Measurements from ENCODE around the gene TM2D3. TPM values are rescaled to one million over a fixed set of nuclear protein-coding genes. Genes with fewer than 3 reads are reported as not detected.

TM2D3 gene
- total RNA-seq, 2 experiments from 2014 or later, result 43.2 to 51.6 TPM

- H3K27me3 Mint-ChIP-seq, result no peaks in the 10 kb centered on the region
- H3K27ac Mint-ChIP-seq, result no peak overlapping the region
- H3K4me3 Mint-ChIP-seq, result no peak overlapping the region
- ATAC-seq (no peak), DNase-seq (no peak)
- no peaks in the 10 kb centered on the region for H3K9me3 Mint-ChIP-seq (ENCODE audit: low read depth)
- CTCF ChIA-PET, result no interaction called here
- H3K36me3 Mint-ChIP-seq, result no peaks in the 10 kb centered on the region
- no peaks in the 10 kb centered on the region for H3K4me1 Mint-ChIP-seq
These were observed 37.4 kb downstream of the TM2D3 start for GRCh38 chr15:101614761-101615160.

GRCh38 chr15:101614001-101614585 lies 38.1 kb downstream of the TM2D3 start:
- H3K27ac Mint-ChIP-seq, result no peak overlapping the region
- CTCF ChIA-PET, result no interaction called here
- H3K36me3 Mint-ChIP-seq, result no peaks in the 10 kb centered on the region
- no peaks in the 10 kb centered on the region for H3K4me1 Mint-ChIP-seq
- H3K4me3 Mint-ChIP-seq, result no peak overlapping the region
- no peak for ATAC-seq
- no peak for DNase-seq
- H3K9me3 Mint-ChIP-seq (ENCODE audit: low read depth), result no peaks in the 10 kb centered on the region
- H3K27me3 Mint-ChIP-seq, result no peaks in the 10 kb centered on the region

- CTCF ChIA-PET, result no interaction called here
These were observed 38.8 kb downstream of the TM2D3 start for GRCh38 chr15:101613130-101614000.

GRCh38 chr15:101612676-101613075 lies 39.5 kb downstream of the TM2D3 start:
- H3K36me3 Mint-ChIP-seq, result no peaks in the 10 kb centered on the region
- CTCF ChIA-PET, result no interaction called here

More at GRCh38 chr15:101613130-101614000, 38.8 kb downstream of the TM2D3 start:
- ATAC-seq (no peak), DNase-seq (no peak)
- Mint-ChIP-seq H3K9me3 (ENCODE audit: low read depth) (no peaks in the 10 kb centered on the region), H3K36me3 (no peaks in the 10 kb centered on the region), H3K4me3 (no peak overlapping the region), H3K27me3 (no peaks in the 10 kb centered on the region), H3K27ac (no peak overlapping the region), H3K4me1 (no peaks in the 10 kb centered on the region)

GRCh38 chr15:101611580-101612299 lies 40.4 kb downstream of the TM2D3 start:
- Mint-ChIP-seq H3K4me3 (no peak overlapping the region), H3K27ac (no peak overlapping the region), H3K4me1 (no peaks in the 10 kb centered on the region), H3K27me3 (no peaks in the 10 kb centered on the region), H3K9me3 (ENCODE audit: low read depth) (no peaks in the 10 kb centered on the region), H3K36me3 (no peaks in the 10 kb centered on the region)
- ATAC-seq (no peak), DNase-seq (no peak)
- CTCF ChIA-PET, result no interaction called here

More at GRCh38 chr15:101612676-101613075, 39.5 kb downstream of the TM2D3 start:
- DNase-seq, result no peak
- no peaks in the 10 kb centered on the region for H3K4me1 Mint-ChIP-seq
- no peak for ATAC-seq
- H3K27me3 Mint-ChIP-seq, result no peaks in the 10 kb centered on the region
- no peaks in the 10 kb centered on the region for H3K9me3 Mint-ChIP-seq (ENCODE audit: low read depth)
- H3K27ac Mint-ChIP-seq, result no peak overlapping the region
- no peak overlapping the region for H3K4me3 Mint-ChIP-seq

GRCh38 chr15:101611007-101611406 lies 41.2 kb downstream of the TM2D3 start:
- Mint-ChIP-seq H3K36me3 (no peaks in the 10 kb centered on the region), H3K27ac (no peak overlapping the region), H3K9me3 (ENCODE audit: low read depth) (no peaks in the 10 kb centered on the region), H3K27me3 (no peaks in the 10 kb centered on the region), H3K4me1 (no peaks in the 10 kb centered on the region), H3K4me3 (no peak overlapping the region)
- CTCF ChIA-PET, result no interaction called here
- ATAC-seq, result no peak
- DNase-seq, result no peak

GRCh38 chr15:101610611-101611000 lies 41.6 kb downstream of the TM2D3 start:
- Mint-ChIP-seq H3K4me3 (no peak overlapping the region), H3K27me3 (no peaks in the 10 kb centered on the region), H3K27ac (no peak overlapping the region), H3K36me3 (no peaks in the 10 kb centered on the region), H3K4me1 (no peaks in the 10 kb centered on the region), H3K9me3 (ENCODE audit: low read depth) (no peaks in the 10 kb centered on the region)
- ATAC-seq (no peak), DNase-seq (no peak)
- CTCF ChIA-PET, result no interaction called here

GRCh38 chr15:101609742-101610610 lies 42.2 kb downstream of the TM2D3 start:
- no peak overlapping the region for H3K4me3 Mint-ChIP-seq
- CTCF ChIA-PET, result no interaction called here

GRCh38 chr15:101608201-101608600 lies 44.0 kb downstream of the TM2D3 start:
- H3K4me1 Mint-ChIP-seq, result no peaks in the 10 kb centered on the region
- H3K4me3 Mint-ChIP-seq, result no peak overlapping the region
- no peak overlapping the region for H3K27ac Mint-ChIP-seq
- CTCF ChIA-PET, result no interaction called here
- H3K9me3 Mint-ChIP-seq (ENCODE audit: low read depth), result no peaks in the 10 kb centered on the region
- peaks cover 4% of the 10 kb centered on the region for H3K27me3 Mint-ChIP-seq
- no peak for DNase-seq
- no peaks in the 10 kb centered on the region for H3K36me3 Mint-ChIP-seq
- ATAC-seq, result no peak

More at GRCh38 chr15:101609742-101610610, 42.2 kb downstream of the TM2D3 start:
- no peak overlapping the region for H3K27ac Mint-ChIP-seq
- H3K27me3 Mint-ChIP-seq, result no peaks in the 10 kb centered on the region
- no peaks in the 10 kb centered on the region for H3K36me3 Mint-ChIP-seq
- ATAC-seq (no peak), DNase-seq (no peak)
- no peaks in the 10 kb centered on the region for H3K4me1 Mint-ChIP-seq
- H3K9me3 Mint-ChIP-seq (ENCODE audit: low read depth), result no peaks in the 10 kb centered on the region

- no peaks in the 10 kb centered on the region for H3K36me3 Mint-ChIP-seq
- no peaks in the 10 kb centered on the region for H3K4me1 Mint-ChIP-seq
- CTCF ChIA-PET, result interaction anchor here (0.7 kb wide), 1 partner anchor 1672 kb away, joined by 4 read pairs; no protein-coding TSS in a partner anchor
- ATAC-seq (no peak), DNase-seq (no peak)
- H3K9me3 Mint-ChIP-seq (ENCODE audit: low read depth), result no peaks in the 10 kb centered on the region
- H3K4me3 Mint-ChIP-seq, result no peak overlapping the region
- peaks cover 4% of the 10 kb centered on the region for H3K27me3 Mint-ChIP-seq
- no peak overlapping the region for H3K27ac Mint-ChIP-seq
These were observed 45.1 kb downstream of the TM2D3 start for GRCh38 chr15:101607108-101607507.

- H3K27me3 Mint-ChIP-seq, result peaks cover 16% of the 10 kb centered on the region
- no peaks in the 10 kb centered on the region for H3K36me3 Mint-ChIP-seq
- ATAC-seq (no peak), DNase-seq (no peak)
- CTCF ChIA-PET, result no interaction called here
- H3K4me3 Mint-ChIP-seq, result no peak overlapping the region
- H3K4me1 Mint-ChIP-seq, result no peaks in the 10 kb centered on the region
- H3K9me3 Mint-ChIP-seq (ENCODE audit: low read depth), result no peaks in the 10 kb centered on the region
- no peak overlapping the region for H3K27ac Mint-ChIP-seq
These were observed 47.9 kb downstream of the TM2D3 start for GRCh38 chr15:101604124-101604874.

GRCh38 chr15:101602801-101603200 lies 49.4 kb downstream of the TM2D3 start:
- no peak overlapping the region for H3K4me3 Mint-ChIP-seq
- no peaks in the 10 kb centered on the region for H3K9me3 Mint-ChIP-seq (ENCODE audit: low read depth)
- no peaks in the 10 kb centered on the region for H3K36me3 Mint-ChIP-seq
- no peak for DNase-seq
- CTCF ChIA-PET, result no interaction called here
- no peak for ATAC-seq
- no peaks in the 10 kb centered on the region for H3K4me1 Mint-ChIP-seq
- H3K27me3 Mint-ChIP-seq, result peaks cover 18% of the 10 kb centered on the region
- no peak overlapping the region for H3K27ac Mint-ChIP-seq
